Cardiac fibroblast (primary cell): Measurements from ENCODE around the gene ZBED4.
A peak's percentile ranks its signal among the peaks of the same experiment; 100 is the strongest.
"Not testable (repeated sequence)": the region's sequence is repeated elsewhere in the genome, so short reads cannot be mapped to it uniquely, and the experiment has no call there.

ENCODE experiments used
- DNase-seq, 2 donors: peaks; one replicate each; pipeline versions ENCODE4 v3.0.0 to v3.0.0-alpha.2; 2010; ENCODE audit warnings: low read depth in 2 of 2
- H3K4me3 ChIP-seq, 2 donors: replicated peaks in 1 of 2; 1 replicate in 1 of 2; 2 replicates in 1 of 2; pipeline ENCODE4 v1.5.1; 2011; ENCODE audit warnings: low read depth in 2 of 2, low read length in 2 of 2, mild to moderate bottlenecking in 2 of 2, moderate library complexity in 1 of 2
- CTCF ChIP-seq: IDR thresholded peaks from one replicate; pipeline ENCODE4 v1.5.1; 2011; ENCODE audit warnings: low read depth, mild to moderate bottlenecking, low read length, inconsistent platforms

ZBED4 gene

DNA sequence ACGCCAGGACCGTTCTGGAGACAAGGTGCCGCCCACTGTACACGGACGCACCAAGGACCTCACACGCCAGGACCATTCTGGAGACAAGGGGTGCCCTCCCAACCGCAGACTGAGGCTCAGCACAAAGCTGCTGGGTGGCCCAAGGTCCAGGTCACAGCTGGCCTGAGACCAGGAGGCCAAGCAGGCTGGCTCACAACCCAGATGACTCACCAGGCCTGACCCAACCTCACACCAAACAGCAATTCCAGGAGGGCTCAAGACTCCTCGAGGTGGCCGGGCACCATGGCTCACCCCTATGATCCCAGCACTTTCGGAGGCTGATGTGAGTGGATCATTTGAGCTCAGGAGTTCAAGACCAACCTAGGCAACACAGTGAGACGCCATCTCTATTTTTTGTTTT is 40.8 kb upstream of the ZBED4 start:
- TF ChIP-seq CTCF, result no peak
- DNase-seq, result peak; percentile 21 to 57
- H3K4me3 ChIP-seq, result no peak overlapping the region

GRCh38 chr22:49814164-49814686 is 39.4 kb upstream of the ZBED4 start:
- H3K4me3 ChIP-seq, result no peak overlapping the region
- no peak for DNase-seq
- no peak for TF ChIP-seq CTCF

GRCh38 chr22:49814856-49815255 is 38.8 kb upstream of the ZBED4 start:
- no peak for TF ChIP-seq CTCF
- DNase-seq, result no peak
- H3K4me3 ChIP-seq, result no peak overlapping the region

DNA sequence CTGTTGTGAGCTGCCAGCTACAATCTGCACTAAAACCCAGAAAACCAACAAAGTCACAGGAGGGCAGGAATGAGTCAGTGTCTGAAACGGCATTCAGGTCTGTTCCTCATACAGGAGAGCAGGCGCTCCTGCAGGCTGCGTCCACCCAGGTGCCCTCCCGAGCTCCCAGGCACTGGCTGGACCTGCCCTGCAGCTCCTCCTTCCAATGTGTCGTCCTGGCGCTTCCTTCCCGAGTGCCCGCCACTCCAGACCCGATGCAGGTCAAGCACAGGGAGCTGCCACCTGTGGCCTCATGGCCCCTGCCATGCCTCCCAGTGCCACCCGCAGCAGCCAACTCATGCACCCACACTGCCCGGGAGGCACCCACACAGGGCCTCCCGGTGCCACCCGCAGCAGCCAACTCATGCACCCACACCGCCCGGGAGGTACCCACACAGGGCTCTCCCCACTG is 38.0 kb upstream of the ZBED4 start:
- DNase-seq, result no peak

DNA sequence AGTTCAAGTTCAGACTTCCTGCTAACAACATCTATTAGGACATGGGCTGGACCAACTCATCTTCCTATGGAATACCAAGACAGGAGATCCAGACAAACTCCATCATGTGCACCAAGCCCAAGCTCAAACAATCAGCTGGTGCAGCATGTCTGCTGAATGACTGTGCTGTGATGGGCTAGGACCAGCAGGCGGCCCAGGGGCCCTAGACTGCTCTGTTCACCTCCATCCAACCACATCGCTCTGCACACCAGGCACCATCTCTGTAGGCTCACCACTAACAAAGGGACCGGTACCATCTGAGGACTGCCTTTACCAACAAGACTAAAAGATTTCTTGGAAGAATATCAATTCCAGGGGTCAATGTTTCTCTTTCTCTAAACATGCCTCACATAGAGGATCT is 36.3 kb upstream of the ZBED4 start:
- DNase-seq, result no peak
- no peak overlapping the region for H3K4me3 ChIP-seq
- TF ChIP-seq CTCF, result no peak

More for the DNA sequence above, 38.0 kb upstream of the ZBED4 start:
- H3K4me3 ChIP-seq, result no peak overlapping the region
- TF ChIP-seq CTCF, result no peak

- H3K4me3 ChIP-seq, result no peak overlapping the region
- DNase-seq, result no peak
- no peak for TF ChIP-seq CTCF
Observed at GRCh38 chr22:49820984-49821383, 32.7 kb upstream of the ZBED4 start.

GRCh38 chr22:49821741-49822140 is 31.9 kb upstream of the ZBED4 start:
- not testable (repeated sequence) for H3K4me3 ChIP-seq, DNase-seq
